Measurements from ENCODE around the gene LCORL.

DNA sequence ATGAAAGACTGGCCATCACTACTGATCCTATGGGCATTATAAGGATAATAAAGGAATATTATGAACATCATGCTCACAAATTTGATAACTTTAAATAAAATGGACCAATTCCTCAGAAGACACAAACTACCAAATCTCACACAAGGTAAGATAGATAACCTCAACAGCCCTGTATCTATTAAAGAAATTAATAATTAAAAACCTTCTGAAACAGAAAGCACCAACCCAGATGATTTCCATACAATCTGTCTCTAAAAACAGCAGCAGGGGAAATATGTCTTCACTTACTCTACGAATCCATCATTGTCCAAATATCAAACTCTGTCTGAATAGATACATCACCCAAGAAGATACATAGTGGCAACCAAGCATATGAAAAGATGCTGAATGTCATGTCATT lies 55.2 kb downstream of the LCORL start:
- TF ChIP-seq, protein P1, sequence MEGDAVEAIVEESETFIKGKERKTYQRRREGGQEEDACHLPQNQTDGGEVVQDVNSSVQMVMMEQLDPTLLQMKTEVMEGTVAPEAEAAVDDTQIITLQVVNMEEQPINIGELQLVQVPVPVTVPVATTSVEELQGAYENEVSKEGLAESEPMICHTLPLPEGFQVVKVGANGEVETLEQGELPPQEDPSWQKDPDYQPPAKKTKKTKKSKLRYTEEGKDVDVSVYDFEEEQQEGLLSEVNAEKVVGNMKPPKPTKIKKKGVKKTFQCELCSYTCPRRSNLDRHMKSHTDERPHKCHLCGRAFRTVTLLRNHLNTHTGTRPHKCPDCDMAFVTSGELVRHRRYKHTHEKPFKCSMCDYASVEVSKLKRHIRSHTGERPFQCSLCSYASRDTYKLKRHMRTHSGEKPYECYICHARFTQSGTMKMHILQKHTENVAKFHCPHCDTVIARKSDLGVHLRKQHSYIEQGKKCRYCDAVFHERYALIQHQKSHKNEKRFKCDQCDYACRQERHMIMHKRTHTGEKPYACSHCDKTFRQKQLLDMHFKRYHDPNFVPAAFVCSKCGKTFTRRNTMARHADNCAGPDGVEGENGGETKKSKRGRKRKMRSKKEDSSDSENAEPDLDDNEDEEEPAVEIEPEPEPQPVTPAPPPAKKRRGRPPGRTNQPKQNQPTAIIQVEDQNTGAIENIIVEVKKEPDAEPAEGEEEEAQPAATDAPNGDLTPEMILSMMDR (IDR thresholded peaks at IDR 0.05): no peak
- no peak for TF ChIP-seq POLR2A (IDR thresholded peaks at IDR 0.05)
- no peak for TF ChIP-seq POLR2AphosphoS5 (IDR thresholded peaks at IDR 0.05)

Measured in breast epithelium (tissue), 3 donors.